Type B pancreatic cell (in vitro differentiated cells): ENCODE data around the gene MAPK11. TPM values are rescaled to one million over a fixed set of nuclear protein-coding genes. Genes with fewer than 3 reads are reported as not detected.

ENCODE experiments used
- DNase-seq: peaks from one replicate; pipeline ENCODE4 v3.0.0; 2021; ENCODE audit warnings: mixed read lengths; ENCODE audit not compliant: unreplicated experiment; ENCODE audit errors: extremely low spot score
- H3K27ac Mint-ChIP-seq: 2 replicates; pipeline ENCODE4 v1.8.0; 2021; ENCODE audit warnings: mild to moderate bottlenecking, mixed read lengths
- H3K27me3 Mint-ChIP-seq: 2 replicates; pipeline ENCODE4 v1.8.0; 2021; ENCODE audit warnings: mixed read lengths
- H3K36me3 Mint-ChIP-seq: 2 replicates; pipeline ENCODE4 v1.8.0; 2021; ENCODE audit warnings: mixed read lengths
- H3K4me1 Mint-ChIP-seq: one replicate; pipeline ENCODE4 v1.8.0; 2021; ENCODE audit warnings: mixed read lengths; ENCODE audit not compliant: unreplicated experiment
- H3K4me3 Mint-ChIP-seq: 2 replicates; pipeline ENCODE4 v1.8.0; 2021; ENCODE audit warnings: mild to moderate bottlenecking, mixed read lengths
- H3K9me3 Mint-ChIP-seq: 2 replicates; pipeline ENCODE4 v1.8.0; 2021; ENCODE audit warnings: mixed read lengths
- total RNA-seq: library from RNA; stranded (reverse); gene quantifications from 2 replicates; pipeline ENCODE4 v1.2.1, GENCODE V29; 2021; ENCODE audit warnings: low replicate concordance
- TF ChIP-seq, protein P1 (sequence below): fragments of 200-600 bp; sonication (generic); conservative IDR thresholded peaks from 2 replicates; pipeline ENCODE4 v1.5.0; 2021; ENCODE audit warnings: antibody characterized with exemption, mild to moderate bottlenecking

MAPK11 gene
- total RNA-seq, 1 donor from 2014 or later = 7.4 TPM

DNA sequence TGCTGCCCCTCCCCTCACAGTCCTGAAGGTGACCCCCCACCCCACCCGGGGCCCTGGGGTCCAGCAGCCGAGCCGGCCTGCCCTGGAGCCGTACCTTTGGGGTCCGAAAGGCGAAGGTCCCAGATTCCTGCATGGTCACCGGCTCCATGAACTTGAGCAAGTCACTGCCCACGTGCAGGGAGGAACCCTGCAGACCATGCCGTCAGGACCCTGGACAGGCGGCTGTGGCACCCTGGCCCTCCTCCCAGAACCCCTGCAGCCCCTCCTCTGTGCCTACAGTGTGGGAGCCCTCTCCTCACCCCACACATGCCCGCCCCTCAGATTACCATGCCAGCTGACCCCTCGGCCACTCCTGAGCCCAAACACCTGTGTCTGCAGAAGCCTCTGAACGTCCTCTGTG is 14.3 kb upstream of the MAPK11 start:
- H3K36me3 Mint-ChIP-seq = no peaks in the 10 kb centered on the region
- H3K27ac Mint-ChIP-seq = peak overlapping the region; percentile 70
- no peaks in the 10 kb centered on the region for H3K27me3 Mint-ChIP-seq
- no peaks in the 10 kb centered on the region for H3K4me1 Mint-ChIP-seq
- H3K4me3 Mint-ChIP-seq = no peak overlapping the region
- H3K9me3 Mint-ChIP-seq = no peaks in the 10 kb centered on the region
- no peak for DNase-seq
- TF ChIP-seq, protein P1, sequence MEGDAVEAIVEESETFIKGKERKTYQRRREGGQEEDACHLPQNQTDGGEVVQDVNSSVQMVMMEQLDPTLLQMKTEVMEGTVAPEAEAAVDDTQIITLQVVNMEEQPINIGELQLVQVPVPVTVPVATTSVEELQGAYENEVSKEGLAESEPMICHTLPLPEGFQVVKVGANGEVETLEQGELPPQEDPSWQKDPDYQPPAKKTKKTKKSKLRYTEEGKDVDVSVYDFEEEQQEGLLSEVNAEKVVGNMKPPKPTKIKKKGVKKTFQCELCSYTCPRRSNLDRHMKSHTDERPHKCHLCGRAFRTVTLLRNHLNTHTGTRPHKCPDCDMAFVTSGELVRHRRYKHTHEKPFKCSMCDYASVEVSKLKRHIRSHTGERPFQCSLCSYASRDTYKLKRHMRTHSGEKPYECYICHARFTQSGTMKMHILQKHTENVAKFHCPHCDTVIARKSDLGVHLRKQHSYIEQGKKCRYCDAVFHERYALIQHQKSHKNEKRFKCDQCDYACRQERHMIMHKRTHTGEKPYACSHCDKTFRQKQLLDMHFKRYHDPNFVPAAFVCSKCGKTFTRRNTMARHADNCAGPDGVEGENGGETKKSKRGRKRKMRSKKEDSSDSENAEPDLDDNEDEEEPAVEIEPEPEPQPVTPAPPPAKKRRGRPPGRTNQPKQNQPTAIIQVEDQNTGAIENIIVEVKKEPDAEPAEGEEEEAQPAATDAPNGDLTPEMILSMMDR = no peak

DNA sequence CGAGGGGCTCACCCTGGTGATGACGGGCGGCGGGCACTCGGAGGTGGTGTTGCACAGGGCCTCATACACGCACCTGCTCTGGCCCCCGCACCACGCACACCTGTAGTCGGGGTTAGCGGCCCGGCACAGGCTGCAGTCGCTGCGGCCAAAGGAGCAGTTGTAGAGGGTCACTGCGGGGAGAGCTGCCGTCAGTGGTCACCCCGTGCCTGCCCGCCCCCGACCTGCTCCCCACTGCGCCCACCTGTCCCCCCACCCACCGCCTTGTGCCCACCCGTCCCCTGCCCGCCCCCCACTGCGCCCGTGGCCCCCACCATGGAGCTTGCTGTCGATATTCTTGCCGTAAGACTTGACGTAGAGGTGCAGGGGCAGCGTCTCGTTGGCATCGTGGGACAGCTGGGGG is 13.6 kb upstream of the MAPK11 start:
- Mint-ChIP-seq H3K27me3 (no peaks in the 10 kb centered on the region), H3K9me3 (no peaks in the 10 kb centered on the region), H3K27ac (no peak overlapping the region), H3K4me3 (no peak overlapping the region), H3K36me3 (no peaks in the 10 kb centered on the region), H3K4me1 (no peaks in the 10 kb centered on the region)
- TF ChIP-seq, protein P1 = no peak
- DNase-seq = no peak

DNA sequence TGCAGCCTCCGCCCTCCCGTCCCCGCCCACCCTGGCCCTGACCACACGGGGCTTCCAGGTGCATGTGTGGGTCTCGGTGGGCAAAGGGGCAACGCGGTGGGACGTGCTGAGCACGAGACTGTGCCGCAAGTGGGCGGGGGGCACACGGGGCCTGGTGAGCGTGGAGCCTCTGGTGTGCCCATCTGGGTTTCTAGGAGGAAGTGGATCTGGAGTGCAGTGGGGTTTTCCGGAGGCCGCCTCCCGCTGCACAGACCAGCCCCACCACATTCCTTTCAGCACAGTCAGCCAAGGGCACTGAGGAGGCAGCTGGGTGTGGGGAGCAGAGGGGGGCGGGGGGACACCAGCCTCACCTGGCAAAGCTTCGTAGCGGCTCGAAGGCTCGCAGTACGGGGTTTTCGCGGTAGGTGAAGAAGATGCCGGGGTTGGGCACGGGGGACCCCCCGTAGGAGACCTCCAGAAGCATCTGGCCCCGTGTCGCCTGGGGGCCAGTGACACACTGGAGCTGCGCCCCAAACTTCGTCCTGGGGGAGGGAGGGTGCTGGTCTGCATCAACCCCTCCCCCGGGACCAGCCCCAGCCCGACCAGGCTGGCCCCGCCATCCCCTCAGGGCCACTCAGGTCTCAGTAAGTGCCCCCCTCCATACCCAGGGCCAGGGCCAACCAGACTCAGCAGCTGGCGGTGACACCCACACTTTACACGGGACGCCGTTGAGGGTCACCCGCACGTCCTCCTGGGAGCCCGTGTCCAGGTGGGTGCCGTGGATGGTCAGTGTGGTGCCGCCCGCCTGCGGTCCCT is 12.4 kb upstream of the MAPK11 start:
- Mint-ChIP-seq H3K9me3 (no peaks in the 10 kb centered on the region), H3K36me3 (no peaks in the 10 kb centered on the region), H3K4me3 (peak overlapping the region; percentile 68)

DNA sequence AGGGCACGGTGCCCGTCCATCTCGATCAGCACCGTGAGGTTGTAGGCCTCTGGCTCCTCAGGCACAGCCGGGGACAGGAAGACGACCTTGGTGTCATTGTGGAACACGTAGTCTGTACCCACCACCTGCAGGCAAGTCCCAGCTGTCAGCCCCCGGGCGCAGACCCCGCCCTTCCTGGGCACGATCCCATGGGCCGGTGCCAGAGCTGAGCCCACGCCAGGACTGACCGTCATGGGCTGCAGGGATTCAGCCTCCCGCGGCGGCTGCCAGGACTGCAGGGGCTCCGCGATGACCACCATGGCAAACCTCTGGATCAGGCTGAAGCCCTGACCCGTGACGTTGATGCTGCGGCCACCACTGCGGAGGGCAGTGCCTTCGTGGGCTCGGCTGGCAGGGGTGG is 11.8 kb upstream of the MAPK11 start:
- TF ChIP-seq, protein P1 = no peak
- Mint-ChIP-seq H3K4me3 (no peak overlapping the region), H3K36me3 (no peaks in the 10 kb centered on the region), H3K27me3 (no peaks in the 10 kb centered on the region), H3K9me3 (no peaks in the 10 kb centered on the region), H3K27ac (peak overlapping the region; percentile 95), H3K4me1 (no peaks in the 10 kb centered on the region)
- no peak for DNase-seq

More for the DNA sequence above, 12.4 kb upstream of the MAPK11 start:
- no peaks in the 10 kb centered on the region for H3K4me1 Mint-ChIP-seq
- H3K27ac Mint-ChIP-seq = peak overlapping the region; percentile 95
- no peak for DNase-seq
- TF ChIP-seq, protein P1 = no peak
- H3K27me3 Mint-ChIP-seq = no peaks in the 10 kb centered on the region

DNA sequence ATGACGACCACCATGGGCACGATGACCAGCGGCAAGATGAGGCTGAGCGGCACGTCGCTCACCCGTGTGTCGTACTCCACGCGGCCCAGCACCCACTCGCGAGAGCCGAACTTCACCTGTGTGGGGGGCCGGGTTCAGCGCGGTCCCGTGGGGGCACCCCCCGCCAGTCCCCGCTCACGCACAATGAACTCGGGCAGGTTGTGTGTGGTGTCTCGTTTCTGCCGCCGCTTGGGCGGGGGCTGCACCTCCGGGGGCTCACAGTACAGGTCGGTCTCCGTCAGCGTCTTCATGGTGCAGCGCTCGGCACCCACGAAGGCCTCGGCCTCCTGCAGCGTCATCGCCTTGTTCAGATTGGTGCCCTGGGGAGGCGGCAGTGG is 11.2 kb upstream of the MAPK11 start:
- Mint-ChIP-seq H3K4me3 (no peak overlapping the region), H3K9me3 (no peaks in the 10 kb centered on the region), H3K36me3 (no peaks in the 10 kb centered on the region), H3K27me3 (no peaks in the 10 kb centered on the region), H3K27ac (no peak overlapping the region), H3K4me1 (no peaks in the 10 kb centered on the region)
- TF ChIP-seq, protein P1 = no peak
- DNase-seq = no peak
